GM12873 (cell line): ENCODE data around the gene CXADR.

Source experiments
- CTCF ChIP-seq: IDR thresholded peaks from 2 replicates; pipeline ENCODE4 v1.5.1; 2012; ENCODE audit warnings: low read depth, mild to moderate bottlenecking, moderate library complexity, low read length, control low read depth; ENCODE audit not compliant: insufficient read depth; ENCODE audit errors: missing control alignments

Gene CXADR

GRCh38 chr21:17513214-17514123, 626 bp downstream of the CXADR start:
- no peak for TF ChIP-seq CTCF

GRCh38 chr21:17514124-17514845, 1.4 kb downstream of the CXADR start:
- TF ChIP-seq CTCF = no peak

DNA sequence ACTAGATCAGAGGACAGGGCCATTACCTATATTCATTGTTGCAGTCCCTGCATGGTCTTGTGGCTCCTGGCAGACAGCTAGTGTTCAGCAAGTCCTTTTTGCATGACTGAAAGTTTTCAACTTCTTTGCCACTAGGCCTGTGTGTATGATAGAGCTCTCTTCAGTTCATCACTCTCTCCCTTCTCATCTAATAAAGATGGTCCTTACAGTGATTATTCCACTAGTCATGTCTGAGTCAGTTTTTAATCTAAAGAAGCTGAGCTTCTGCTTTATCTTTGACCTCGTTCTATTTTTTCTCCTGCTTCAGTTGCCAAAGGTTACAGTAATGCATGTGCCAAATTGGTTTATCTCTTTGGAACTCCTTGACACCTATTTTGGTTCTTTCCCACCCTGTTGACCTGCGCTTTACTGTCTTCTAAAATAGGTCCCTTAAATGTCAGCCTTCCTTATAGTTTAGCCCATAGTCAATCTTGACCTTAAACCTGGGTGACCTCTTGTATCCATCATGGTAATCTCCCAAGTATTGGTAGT, 6.4 kb downstream of the CXADR start:
- TF ChIP-seq CTCF = no peak

GRCh38 chr21:17519965-17520609, 7.2 kb downstream of the CXADR start:
- no peak for TF ChIP-seq CTCF

DNA sequence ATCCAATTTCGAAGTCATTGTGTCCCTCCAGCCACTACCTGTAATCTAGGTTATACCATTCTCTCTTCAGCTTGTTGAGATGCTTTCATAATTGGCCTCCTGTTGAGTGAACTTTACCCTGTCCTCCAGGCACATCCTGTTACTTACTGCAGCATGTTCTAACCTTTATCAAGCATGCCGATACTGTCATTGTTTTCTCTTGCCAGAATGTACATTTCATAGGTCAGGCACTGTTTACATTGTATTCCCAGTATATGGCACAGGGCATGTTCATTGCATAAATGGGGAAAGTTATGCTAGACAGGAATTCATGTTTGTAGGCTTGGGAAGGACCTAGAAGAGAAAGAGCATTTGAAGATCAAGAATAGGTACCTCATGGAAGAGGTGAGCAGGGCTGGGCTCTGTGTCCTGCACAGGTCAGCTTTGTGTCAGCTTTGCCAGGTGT, 10.2 kb downstream of the CXADR start:
- TF ChIP-seq CTCF = no peak

- no peak for TF ChIP-seq CTCF
These were observed 11.8 kb downstream of the CXADR start for GRCh38 chr21:17524635-17525034.
